ENCODE measurements around the gene C14orf93. TPM values are rescaled to one million over a fixed set of nuclear protein-coding genes. Genes with fewer than 3 reads are reported as not detected.
"Not testable (repeated sequence)": the region's sequence is repeated elsewhere in the genome, so short reads cannot be mapped to it uniquely, and the experiment has no call there.

C14orf93 gene
- polyA plus RNA-seq, 1 donor from 2014 or later = 4.7 TPM

GRCh38 chr14:22971152-22971551, 38.8 kb downstream of the C14orf93 start:
- H2AFZ ChIP-seq (ENCODE audit: low read depth, low read length) = no peak overlapping the region

GRCh38 chr14:22966783-22967269, 43.1 kb downstream of the C14orf93 start:
- Histone ChIP-seq H3K9me2 (ENCODE audit: insufficient read depth, low read length) (no peaks in the 10 kb centered on the region), H3K27ac (ENCODE audit: low read length) (no peak overlapping the region), H3K9me3 (ENCODE audit: low read length) (no peaks in the 10 kb centered on the region), H3F3A (ENCODE audit: insufficient read depth, low read length, poor library complexity, severe bottlenecking) (no peaks in the 10 kb centered on the region), H3K4me3 (ENCODE audit: low read length) (no peak overlapping the region), H3K9ac (ENCODE audit: low read length) (no peak overlapping the region), H3K36me3 (ENCODE audit: insufficient read depth, low read length) (no peaks in the 10 kb centered on the region), H3K27me3 (ENCODE audit: insufficient read depth, low read depth, low read length) (no peaks in the 10 kb centered on the region), H2AFZ (ENCODE audit: low read depth, low read length) (no peak overlapping the region), H3K4me2 (ENCODE audit: low read length) (no peak overlapping the region), H3K79me2 (replicated peaks; ENCODE audit: insufficient read depth, low read length) (no peaks in the 10 kb centered on the region), H4K20me1 (ENCODE audit: insufficient read depth) (no peaks in the 10 kb centered on the region)
- TF ChIP-seq CTCF (IDR thresholded peaks at IDR 0.05; ENCODE audit: poor library complexity, severe bottlenecking) = no peak
- no peak for TF ChIP-seq MXI1 (conservative IDR thresholded peaks at IDR 0.05; ENCODE audit: poor library complexity, severe bottlenecking)
- TF ChIP-seq TAF1 (IDR thresholded peaks at IDR 0.05; ENCODE audit: low read depth) = no peak
- TF ChIP-seq REST (IDR thresholded peaks at IDR 0.05; ENCODE audit: borderline replicate concordance) = no peak
- TF ChIP-seq RAD21 (conservative IDR thresholded peaks at IDR 0.05) = no peak
- TF ChIP-seq EZH2 (IDR thresholded peaks at IDR 0.05; ENCODE audit: borderline replicate concordance, insufficient read depth, low read length, poor library complexity, severe bottlenecking) = no peak
- TF ChIP-seq EP300 (conservative IDR thresholded peaks at IDR 0.05; ENCODE audit: poor library complexity, severe bottlenecking) = no peak
- no peak for TF ChIP-seq SMC3 (conservative IDR thresholded peaks at IDR 0.05; ENCODE audit: poor library complexity)
- no peak for TF ChIP-seq POLR2AphosphoS5 (IDR thresholded peaks at IDR 0.05)

More at GRCh38 chr14:22971152-22971551, 38.8 kb downstream of the C14orf93 start:
- H3K4me2 ChIP-seq (ENCODE audit: low read length) = no peak overlapping the region
- no peaks in the 10 kb centered on the region for H3K9me3 ChIP-seq (ENCODE audit: low read length)
- H3F3A ChIP-seq (ENCODE audit: insufficient read depth, low read length, poor library complexity, severe bottlenecking) = no peaks in the 10 kb centered on the region
- H3K79me2 ChIP-seq (replicated peaks; ENCODE audit: insufficient read depth, low read length) = no peaks in the 10 kb centered on the region
- no peak overlapping the region for H3K9ac ChIP-seq (ENCODE audit: low read length)
- H3K27ac ChIP-seq (ENCODE audit: low read length) = no peak overlapping the region
- H3K9me2 ChIP-seq (ENCODE audit: insufficient read depth, low read length) = no peaks in the 10 kb centered on the region
- H3K36me3 ChIP-seq (ENCODE audit: insufficient read depth, low read length) = no peaks in the 10 kb centered on the region
- H4K20me1 ChIP-seq (ENCODE audit: insufficient read depth) = no peaks in the 10 kb centered on the region
- no peak overlapping the region for H3K4me3 ChIP-seq (ENCODE audit: low read length)
- H3K27me3 ChIP-seq (ENCODE audit: insufficient read depth, low read depth, low read length) = no peaks in the 10 kb centered on the region
- TF ChIP-seq MXI1 (conservative IDR thresholded peaks at IDR 0.05; ENCODE audit: poor library complexity, severe bottlenecking) (no peak), SMC3 (conservative IDR thresholded peaks at IDR 0.05; ENCODE audit: poor library complexity) (no peak), TAF1 (IDR thresholded peaks at IDR 0.05; ENCODE audit: low read depth) (no peak), RAD21 (conservative IDR thresholded peaks at IDR 0.05) (no peak), POLR2AphosphoS5 (IDR thresholded peaks at IDR 0.05) (no peak), EP300 (conservative IDR thresholded peaks at IDR 0.05; ENCODE audit: poor library complexity, severe bottlenecking) (no peak), REST (IDR thresholded peaks at IDR 0.05; ENCODE audit: borderline replicate concordance) (no peak)

GRCh38 chr14:22965916-22966782, 43.8 kb downstream of the C14orf93 start:
- not testable (repeated sequence) for H3K9me2 ChIP-seq (ENCODE audit: insufficient read depth, low read length); H3K4me2 ChIP-seq (ENCODE audit: low read length); H3K27ac ChIP-seq (ENCODE audit: low read length); H3K36me3 ChIP-seq (ENCODE audit: insufficient read depth, low read length); H3K9me3 ChIP-seq (ENCODE audit: low read length); H4K20me1 ChIP-seq (ENCODE audit: insufficient read depth); H2AFZ ChIP-seq (ENCODE audit: low read depth, low read length); H3K4me3 ChIP-seq (ENCODE audit: low read length); H3K27me3 ChIP-seq (ENCODE audit: insufficient read depth, low read depth, low read length); H3F3A ChIP-seq (ENCODE audit: insufficient read depth, low read length, poor library complexity, severe bottlenecking); H3K9ac ChIP-seq (ENCODE audit: low read length); H3K79me2 ChIP-seq (replicated peaks; ENCODE audit: insufficient read depth, low read length)

Measured in neural cell (in vitro differentiated cells).